HG03571 (cell line): ENCODE measurements around the gene CYB561A3.

Source experiments
- ATAC-seq: cut with Tn5 transposase; IDR thresholded peaks from one replicate; pipeline ENCODE4 v1.9.1; 2021; ENCODE audit not compliant: unreplicated experiment

The CYB561A3 gene

DNA sequence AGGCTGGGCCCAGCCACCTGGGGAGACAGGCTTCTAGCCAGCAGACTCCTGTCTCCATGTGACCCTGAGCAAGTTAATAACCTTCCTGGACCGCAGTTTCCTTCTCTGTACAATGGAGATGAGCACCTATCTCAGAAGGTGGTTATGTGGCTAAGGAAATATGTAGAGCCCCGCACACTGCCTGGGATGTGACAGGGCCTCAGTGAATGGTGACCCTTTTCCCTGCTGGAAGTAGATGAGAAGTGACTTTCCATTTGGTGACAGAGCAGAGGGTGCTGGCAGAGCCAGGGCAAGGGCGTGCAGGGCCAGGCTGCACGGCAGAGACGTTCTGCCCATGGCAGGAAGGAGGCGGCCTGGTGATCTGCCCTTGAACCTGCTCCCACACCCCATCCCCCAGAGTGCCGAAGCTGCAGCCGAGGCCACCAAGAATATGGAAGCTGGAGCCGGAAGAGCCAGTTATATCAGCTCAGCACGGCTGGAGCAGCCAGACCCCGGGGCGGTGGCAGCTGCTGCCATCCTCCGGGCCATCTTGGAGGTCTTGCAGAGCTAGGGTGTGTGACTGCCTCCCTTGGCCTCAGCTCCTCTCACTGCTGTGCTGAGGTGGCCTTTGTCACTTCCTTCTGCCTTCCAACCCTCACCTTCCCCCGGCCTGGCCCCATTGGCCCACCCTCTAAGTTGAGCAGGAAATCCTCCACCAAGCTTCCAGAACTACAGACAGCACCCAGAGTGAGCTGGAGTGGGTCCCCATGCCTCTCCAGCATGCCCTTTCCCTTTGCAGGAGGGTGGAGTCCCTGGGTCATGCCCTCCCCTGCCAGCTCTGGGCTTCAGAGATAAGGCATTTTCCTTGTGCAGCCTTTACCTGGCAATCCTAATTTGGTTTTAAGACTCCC, 15.5 kb downstream of the CYB561A3 start:
- ATAC-seq, result no peak

DNA sequence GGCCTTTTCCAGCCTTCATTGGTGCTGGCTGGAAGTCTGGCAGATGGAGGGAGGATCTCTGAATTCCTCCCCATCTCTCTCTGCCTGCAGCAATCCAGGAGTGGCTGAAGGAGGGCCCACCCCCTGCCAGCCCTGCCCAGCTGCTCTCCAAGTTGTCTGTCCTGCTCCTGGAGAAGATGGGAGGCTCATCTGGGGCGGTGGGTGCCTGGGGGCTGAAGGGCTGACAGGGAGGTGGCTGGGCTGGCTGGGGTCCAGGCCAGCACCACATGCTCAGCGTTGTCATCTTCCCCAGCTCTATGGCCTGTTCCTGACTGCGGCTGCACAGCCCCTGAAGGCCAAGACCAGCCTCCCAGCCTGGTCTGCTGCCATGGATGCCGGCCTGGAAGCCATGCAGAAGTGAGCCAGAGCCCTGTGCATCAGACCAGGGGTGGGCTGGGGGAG, 16.5 kb downstream of the CYB561A3 start:
- ATAC-seq, result no peak

DNA sequence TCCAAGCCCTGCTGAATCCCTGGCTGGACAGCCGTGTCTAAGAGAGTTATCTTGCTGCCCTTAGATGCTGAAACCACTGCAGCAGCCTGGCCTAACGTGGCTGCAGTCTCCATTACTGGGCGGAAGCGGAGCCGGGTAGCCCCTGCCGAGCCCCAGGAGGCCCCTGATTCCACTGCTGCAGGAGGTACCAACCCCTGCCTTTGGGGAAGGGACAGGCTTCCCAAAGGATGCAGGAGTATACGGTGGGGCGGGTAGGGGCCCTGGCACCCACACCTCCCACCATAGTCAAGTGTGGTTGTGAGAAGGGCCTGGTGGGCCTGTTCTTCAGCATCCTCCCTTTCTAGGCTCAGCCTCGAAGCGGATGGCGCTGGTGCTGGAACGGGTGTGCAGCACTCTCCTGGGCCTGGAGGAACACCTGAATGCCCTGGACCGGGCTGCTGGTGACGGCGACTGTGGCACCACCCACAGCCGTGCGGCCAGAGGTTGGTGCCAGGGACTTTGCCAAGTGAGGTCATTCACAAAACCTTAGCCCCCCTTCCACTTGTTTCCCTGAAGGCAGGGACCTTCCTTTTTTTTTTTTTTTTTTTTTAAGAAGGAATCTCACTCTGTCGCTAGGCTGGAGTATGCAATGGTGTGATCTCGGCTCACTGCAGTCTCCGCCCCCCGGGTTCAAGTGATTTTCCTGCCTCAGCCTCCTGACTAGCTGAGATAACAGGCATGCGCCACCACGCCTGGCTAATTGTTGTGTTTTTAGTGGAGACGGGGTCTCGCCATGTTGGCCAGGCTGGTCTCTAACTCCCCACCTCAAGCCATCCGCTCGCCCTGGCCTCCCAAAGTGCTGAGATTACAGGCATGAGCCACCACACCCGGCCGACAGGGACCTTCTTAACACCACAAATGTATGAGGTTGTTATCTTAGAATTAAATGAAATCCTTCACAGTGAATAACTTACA, 17.6 kb downstream of the CYB561A3 start:
- no peak for ATAC-seq

DNA sequence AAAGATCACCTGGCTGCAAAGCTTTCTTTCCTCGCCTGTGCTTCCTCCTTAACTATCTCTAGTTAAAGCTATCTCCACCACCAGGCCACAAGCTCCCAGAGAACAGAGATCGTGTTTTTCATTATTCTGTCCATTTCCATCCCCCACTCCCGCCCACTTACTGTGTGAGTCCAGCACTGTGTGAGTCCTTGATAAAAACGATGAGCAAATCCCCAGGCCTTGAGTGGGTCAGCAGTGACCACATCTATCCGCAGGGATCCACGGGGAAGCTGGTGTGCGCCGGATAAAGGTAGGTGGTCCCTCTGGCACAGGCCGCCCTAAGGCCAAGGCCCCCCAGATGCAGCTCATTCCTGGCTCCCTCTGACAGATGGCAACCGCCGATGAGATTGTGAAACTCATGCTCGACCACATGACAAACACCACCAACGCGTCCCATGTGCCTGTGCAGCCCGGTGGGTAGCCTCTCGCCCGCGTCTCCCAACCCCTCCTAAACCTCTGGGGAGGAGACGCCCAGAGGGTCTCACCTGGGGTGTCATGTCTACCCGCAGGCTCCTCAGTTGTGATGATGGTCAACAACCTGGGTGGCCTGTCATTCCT, 19.4 kb downstream of the CYB561A3 start:
- no peak for ATAC-seq

DNA sequence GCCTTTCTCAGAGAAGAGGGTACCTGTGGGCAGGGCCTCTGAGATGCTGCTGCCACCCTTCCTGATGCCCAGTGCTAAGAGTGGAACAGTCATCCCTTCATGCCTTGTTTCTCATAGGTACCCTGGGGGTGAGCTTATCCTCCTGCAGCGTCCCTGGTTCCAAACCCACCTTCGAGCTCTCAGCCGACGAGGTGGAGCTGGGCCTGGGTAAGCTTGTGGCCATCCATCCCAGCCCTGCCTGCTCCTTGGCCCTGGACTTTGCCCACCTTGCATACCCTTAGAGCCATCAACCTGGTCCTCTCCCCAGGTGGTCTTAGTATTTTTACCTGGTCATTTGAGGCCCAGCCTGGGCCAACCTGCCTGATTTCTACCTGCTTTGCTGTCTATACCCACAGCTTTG, 20.0 kb downstream of the CYB561A3 start:
- no peak for ATAC-seq

DNA sequence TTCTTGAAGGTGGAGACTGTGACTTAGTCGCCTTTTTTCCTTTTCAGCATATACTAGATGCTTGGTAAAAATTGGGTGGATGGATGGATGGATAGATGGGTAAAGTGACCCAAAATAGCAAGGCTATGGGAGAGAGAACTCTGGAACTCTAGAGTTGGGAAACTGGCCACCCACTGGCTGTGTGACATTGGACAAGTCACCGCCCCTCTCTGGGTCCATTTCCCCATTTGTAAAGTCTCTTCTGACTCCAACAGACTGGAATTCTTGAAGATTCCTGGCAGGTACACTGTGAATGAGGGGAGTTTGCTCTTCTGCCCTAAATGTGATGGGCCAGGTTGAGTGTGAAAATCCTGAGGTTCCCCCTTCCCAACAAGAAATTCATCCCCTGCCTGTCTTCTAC, 20.7 kb downstream of the CYB561A3 start:
- no peak for ATAC-seq

DNA sequence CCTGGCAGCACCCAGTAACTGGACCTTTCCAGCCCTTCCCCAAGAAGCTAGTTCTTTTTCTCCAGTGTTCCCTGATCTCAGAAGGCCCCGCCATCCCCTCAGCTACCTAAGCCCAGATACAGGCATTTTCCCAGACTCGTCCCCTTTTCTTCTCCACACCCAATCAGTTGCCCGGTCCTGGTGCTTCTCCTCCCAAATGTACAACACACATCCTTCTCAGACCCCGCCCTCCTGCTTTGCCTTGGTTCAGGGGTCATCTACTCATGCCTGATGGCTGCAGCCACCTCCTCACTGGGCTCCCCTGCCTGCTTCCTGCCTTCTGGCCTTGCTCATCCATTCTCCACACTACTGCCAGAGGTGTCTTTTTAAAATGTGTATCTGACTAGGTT, 22.2 kb downstream of the CYB561A3 start:
- no peak for ATAC-seq

DNA sequence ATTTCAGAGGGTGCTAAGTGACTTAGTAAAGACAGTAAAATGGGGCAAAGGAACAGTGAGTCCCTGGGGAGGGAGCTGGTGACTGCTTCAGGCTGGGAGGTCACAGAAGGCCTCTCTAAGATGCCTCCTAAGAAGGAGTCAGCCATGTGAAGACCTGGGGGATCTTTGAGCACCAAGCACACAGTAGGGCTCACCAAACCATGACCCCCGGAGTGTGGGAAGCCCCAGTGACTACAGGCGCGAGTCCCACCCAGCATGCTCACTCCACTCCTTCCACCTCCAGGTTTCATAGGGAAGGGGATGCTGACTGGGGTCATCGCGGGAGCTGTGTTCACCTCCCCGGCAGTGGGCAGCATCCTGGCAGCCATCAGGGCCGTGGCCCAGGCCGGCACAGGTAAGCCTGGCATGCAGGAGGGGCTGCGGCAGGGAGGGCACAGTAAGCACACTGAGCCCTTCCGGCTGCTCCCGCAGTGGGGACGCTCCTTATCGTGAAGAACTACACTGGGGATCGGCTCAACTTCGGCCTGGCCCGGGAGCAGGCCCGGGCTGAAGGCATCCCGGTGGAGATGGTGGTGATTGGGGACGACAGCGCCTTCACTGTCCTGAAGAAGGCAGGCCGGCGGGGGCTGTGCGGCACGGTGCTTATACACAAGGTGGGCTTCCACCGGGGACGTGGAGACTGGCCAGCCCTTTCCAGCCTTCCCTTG, 22.7 kb downstream of the CYB561A3 start:
- no peak for ATAC-seq

DNA sequence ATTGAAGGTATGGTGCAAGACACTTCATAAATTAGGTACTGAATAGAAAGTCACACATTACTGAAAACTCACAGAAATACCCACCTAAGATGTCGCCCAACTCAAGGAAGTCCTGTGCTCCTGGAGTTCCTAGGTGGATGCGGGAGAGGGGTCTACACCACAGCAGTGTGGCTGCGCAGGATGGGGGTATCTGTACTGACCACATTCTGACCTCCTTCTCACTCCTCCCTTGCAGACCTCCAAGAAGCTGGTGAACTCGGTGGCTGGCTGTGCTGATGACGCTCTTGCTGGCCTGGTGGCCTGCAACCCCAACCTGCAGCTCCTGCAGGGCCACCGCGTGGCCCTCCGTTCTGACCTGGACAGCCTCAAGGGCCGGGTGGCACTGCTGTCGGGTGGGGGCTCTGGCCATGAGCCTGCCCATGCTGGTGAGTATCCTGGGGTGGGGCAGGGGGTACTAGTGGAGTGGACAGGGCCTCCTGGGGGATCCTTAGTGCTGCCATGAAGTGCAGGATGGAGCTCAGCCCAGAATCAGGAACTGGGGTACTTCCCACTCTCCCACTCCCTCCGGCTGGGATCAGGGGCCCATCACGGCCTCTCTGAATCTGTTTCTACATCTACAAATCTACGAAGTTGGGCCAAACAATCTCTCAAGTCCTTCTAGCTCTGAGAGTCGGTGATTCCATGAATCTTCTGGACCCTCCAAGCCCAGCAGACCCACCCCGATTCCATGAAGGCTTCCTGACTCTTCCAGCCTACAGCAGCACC, 23.8 kb downstream of the CYB561A3 start:
- no peak for ATAC-seq

DNA sequence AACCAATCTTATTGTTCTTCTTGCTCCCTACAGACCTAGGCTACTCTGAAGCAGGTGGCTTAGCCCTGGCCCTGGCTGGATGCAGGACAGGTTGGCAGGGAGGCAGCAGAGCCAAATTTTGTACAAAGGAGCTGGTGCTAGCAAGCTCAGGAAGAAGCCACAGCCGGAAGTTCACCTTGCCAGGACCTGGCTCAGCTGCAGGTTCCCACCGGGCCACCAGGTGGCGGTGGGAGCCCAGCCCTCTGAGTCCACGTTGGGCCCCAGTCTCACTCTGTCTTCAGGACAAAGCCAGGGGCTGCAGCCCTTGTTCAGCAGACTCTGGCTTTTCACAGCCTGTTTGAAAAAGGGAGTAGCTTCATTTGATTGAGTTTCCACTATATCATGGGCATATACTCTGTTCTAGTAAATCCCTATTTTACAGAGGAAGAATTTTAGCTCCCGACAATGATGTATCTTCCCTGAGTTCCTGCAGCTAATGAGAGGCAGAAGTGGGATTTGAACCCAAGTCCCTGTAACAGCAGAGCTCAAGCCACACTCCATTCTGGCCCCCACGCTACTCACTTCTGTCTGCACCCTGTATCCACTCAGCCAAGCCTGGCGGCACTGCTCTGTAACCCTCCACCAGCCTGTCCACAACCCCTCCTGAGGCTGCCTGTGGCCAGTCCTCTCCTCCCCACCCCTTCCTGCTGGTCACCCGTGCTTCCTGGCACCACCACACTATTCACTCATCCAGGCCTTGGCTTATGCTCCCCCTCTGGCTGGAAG, 25.3 kb downstream of the CYB561A3 start:
- ATAC-seq, result peak; percentile 44

DNA sequence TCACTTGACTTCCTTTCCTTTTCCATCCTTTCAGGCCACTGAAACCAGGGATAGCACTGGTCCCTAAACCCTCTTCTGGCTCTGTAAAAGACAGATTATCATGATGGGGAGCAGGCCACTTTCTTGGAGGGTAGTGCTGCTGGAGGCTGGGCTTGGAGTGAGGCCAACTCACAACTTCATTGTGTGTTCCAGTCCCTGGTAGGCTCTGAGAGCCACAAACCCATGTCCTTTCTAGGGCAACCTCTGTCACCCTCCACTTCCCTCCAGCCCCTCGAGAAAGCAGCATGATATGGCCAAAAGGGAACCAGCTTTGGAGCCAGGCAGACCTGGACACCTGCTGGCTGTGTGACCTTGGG, 26.3 kb downstream of the CYB561A3 start:
- no peak for ATAC-seq

DNA sequence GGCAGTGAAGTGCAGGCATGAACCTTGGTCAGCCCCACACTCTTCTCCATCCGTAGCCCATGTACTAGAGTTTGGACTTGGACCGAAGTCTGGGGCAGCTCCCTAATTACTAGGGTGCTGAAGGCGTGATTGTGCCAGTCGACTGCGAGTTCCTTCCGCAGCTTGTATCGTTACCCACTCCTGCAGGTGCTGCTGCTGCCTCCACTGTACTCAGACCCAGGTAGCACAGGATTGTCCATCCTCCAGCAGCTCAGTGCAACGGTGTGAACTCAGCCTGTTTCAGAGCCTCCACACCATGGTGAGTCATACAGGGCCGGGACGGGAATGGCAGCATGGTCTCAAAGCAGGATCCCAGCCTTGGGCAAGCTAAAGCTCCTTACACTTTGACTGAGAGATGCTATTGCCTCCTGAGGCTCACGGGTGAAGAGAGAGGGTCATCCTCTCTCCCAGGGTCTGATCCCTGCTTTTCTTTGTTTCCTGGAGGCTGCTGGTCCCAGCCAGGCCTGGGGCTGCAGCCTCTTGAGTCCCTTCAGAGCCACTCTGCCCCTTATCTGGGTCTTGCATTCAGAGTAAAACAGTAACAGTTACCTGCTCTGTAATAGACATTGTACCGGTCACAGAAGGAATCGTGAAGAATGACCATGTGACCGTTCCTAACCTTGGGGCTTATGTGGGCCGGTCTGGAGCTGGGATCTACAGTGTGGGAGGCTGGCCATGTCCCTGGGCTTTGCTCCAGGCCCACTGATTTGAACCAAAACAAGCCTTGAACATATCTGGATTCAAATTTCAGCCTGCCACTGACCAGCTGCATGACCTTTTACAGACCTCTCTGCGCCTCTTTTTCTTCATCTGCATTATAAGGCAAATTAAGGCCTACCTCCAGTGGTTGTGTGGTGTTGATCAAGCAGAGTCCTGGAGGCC, 27.0 kb downstream of the CYB561A3 start:
- ATAC-seq, result no peak

DNA sequence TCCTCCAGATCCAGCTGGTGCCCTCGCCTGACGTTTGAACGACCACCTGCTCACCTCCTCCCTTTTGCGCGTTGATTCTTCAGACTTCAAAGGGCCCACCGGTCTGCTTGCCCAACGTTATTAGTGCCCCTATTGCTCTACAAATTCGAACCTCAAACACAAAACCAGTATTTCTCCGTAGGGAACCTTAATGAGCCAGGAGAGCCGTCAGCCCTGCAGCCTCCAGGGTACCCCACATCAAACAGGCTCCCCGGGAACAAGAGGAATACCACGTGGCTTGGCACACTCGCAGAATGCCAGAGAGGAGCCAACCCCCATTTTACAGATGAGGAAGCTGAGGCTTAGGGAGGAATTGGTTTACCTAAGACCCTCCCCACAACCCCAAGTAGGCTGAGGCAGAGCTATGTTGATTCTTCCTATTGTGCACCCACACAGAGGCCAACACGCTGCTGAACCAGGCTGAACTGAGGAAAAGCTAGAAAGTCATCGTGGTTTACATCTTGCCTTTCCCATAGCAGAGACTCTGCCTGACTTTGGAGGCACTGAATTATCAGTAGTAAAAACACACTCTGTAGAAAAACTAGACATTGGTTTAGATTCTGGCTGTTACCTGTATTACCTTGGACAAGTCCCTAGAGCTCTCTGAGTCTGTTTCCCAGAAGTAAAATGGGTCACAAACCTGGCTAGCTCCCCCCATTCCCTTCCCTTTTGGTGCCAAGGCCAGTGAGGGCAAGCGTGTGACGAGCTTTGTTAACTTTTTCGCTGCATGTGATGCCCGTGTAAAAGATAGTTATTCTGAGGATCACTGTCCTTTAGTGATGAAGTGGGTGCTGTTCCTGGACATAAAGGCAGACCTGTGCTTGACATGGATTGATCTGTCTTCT, 27.9 kb downstream of the CYB561A3 start:
- ATAC-seq, result no peak

DNA sequence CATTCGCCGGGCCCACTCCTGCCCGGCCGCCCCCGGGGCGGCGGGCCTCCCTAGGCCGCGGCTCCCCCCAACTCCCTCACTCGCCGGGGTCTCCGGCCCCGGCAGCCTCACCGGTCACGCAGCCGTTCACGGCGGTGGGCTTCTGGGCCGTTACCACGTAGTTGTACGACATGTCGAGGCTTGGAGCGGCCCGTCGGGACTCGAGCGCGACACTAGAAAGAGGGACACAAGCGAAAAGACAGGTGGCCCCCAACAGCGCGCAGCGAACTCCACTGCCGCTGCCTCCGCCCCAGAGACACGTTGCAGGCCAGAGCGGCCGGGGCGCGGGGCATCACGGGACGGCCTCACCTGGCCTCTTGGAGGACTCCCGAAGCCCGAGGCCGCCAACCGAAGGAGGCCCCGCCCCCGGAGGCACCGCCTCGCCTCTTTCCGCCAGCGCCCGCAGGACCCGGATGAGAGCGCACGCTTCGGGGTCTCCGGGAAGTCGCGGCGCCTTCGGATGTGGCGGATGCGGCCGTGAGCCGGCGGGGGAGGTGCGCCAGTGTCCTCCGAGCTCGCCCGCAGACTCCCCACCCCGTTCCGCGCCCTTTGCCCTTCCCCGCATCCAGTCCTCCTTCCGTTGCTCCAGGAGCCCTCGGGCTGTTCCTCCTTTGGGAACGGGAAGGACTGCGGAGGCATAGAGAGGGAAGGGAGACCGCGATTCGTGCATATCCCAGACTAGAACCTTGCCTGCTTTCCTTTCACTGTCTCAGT, 28.7 kb downstream of the CYB561A3 start, which contains the start of the genes DDB1 and TKFC:
Gene DDB1 (minus strand): TSS at position 309 of the 753 bp plus-strand sequence. CDS start 137 bp downstream, at position 172.
Gene TKFC (plus strand): TSS at position 432 of the 753 bp plus-strand sequence. CDS start 1,501 bp downstream, outside the sequence.
- ATAC-seq, result peak; percentile 83

DNA sequence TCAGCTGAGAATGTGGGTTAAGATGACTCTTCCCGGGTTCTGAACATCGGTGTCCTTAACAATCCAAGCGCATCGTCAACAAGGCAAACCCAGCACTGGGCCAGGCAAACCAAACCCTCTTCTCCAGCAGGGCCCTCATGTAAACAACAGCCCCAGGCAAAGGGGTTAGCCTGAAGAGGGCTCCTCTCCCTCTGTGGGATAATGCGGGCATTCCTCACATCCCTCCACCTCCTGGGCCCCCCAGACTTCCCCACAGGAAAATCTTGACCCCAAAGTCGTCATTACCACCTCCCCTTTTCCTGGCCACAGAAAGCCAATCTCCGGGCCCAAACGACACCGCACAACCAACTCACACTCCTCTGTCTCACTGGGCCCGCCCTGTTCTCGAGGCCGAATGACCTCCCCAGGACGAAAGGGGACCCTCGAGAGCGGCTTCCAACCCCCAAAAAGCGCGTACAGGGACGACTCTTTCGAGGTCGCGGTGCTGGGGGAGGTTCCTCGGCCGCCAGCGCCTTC, 29.3 kb downstream of the CYB561A3 start:
- ATAC-seq, result no peak

DNA sequence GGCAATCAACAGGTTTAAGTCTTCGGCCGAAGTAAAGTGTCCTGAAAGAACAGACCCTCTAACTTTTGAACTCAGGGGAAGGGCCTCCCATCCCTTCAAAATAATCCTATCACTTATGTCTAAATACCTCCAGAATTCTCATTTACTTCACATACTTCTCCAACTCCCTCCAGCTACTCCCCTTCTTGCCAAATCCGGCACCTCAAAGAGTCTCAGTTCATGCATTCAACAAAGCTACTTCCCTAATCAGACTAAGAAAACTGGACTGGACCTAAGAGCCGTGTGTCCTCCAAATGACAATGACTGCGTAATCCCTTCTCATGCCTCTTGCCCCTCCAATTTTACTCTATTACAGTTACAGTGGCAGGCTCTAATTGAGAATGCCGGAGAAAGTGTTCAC, 30.0 kb downstream of the CYB561A3 start:
- no peak for ATAC-seq
